HG02798 (cell line): ENCODE measurements around the gene M1AP.

ENCODE experiments used
- ATAC-seq: cut with Tn5 transposase; IDR thresholded peaks from one replicate; pipeline ENCODE4 v1.9.1; 2021; ENCODE audit warnings: mild to moderate bottlenecking; ENCODE audit not compliant: unreplicated experiment, poor library complexity

M1AP gene

DNA sequence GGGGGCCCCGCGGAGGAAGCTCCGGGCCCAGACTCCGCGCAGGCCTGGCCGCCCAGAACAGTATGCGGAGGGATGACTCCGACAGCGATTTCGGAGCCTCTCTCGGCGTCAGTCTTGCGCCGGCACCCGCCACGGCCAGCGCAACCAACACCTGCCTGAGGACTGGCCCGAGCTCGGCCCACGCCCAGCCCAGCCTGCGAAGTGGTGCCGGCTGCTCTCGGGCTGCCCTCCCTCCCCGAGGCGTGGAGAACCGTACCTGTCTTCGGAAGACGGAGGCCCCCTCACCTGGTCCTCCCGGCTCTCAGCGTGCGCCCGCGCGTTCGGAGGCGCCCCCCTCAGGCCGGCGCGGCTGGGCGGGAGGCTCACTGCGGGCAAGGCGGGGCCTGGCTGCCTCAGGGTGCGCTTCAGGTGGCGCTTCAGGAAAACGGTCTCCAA is at the start of gene M1AP:
TSS of gene M1AP (minus strand) at position 322 of the 435 bp plus-strand sequence. CDS start 8,055 bp downstream, outside the sequence.
- no peak for ATAC-seq

GRCh38 chr2:74696829-74697228 is 48.7 kb upstream of the M1AP start:
- ATAC-seq = no peak

GRCh38 chr2:74695663-74696062 is 47.5 kb upstream of the M1AP start:
- ATAC-seq = no peak

GRCh38 chr2:74694281-74694680 is 46.2 kb upstream of the M1AP start:
- ATAC-seq = no peak

DNA sequence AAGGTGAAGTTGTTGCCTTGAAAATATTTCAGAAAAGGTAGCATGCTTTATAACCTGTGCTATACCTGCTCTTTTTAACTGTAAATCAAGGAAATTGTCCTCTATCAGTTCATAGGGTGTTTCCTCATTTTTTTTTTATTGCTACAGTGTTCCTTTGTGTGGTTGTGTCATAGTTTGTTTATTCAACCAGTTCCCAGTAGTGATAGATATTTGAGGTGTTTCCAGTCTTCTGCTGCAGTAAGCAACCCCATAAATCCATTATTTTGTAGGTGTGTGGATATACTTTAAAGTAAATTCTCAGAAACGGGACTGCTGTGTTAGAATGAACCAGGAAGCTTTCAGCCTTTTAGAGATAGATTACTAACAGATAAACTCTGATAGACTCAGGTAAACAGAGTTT is 45.5 kb upstream of the M1AP start:
- ATAC-seq = no peak

- no peak for ATAC-seq
These were observed 45.1 kb upstream of the M1AP start for GRCh38 chr2:74693213-74693612.

GRCh38 chr2:74691929-74692328 is 43.8 kb upstream of the M1AP start:
- no peak for ATAC-seq

DNA sequence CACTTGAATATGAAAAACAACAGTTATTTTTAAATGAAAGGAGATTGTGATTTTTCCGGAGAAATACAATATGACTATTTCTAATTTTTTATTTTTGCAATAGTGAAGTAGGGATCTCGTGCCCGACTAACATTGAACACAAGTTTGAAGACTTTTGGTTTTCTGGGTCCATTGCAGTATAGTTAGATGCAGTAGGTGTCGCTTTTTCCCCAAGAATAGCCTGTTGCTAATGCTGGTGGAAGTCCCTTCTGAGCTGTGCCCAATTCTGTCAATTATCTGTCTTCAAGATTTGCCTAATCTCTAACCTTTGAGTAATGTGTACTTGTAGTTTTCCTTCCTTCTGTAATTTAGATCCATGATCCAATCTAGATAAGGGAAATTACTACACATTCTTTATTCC is 42.4 kb upstream of the M1AP start:
- peak; percentile 65 for ATAC-seq

- ATAC-seq = no peak
These were observed 41.5 kb upstream of the M1AP start for GRCh38 chr2:74689671-74690070.

- ATAC-seq = no peak
These were observed 40.8 kb upstream of the M1AP start for GRCh38 chr2:74688881-74689280.

DNA sequence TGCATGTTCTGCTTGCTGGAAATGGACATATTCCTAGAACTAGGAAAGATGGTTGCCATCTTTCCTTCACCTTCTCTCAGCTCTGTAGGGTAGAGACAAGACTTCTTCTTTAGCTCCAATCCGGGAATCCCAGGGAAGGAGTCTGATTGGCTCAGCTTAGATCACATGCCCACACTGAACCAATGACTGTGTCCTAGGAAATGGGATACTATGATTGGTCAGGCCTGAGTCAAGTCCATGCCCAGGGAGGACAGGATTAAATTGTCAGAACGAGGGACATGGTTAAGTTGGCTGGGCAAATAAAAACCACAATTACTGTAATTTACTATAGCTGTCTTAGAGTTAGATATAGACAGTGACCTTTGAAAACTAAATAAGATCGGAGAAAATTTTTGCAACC is 37.3 kb upstream of the M1AP start:
- no peak for ATAC-seq

DNA sequence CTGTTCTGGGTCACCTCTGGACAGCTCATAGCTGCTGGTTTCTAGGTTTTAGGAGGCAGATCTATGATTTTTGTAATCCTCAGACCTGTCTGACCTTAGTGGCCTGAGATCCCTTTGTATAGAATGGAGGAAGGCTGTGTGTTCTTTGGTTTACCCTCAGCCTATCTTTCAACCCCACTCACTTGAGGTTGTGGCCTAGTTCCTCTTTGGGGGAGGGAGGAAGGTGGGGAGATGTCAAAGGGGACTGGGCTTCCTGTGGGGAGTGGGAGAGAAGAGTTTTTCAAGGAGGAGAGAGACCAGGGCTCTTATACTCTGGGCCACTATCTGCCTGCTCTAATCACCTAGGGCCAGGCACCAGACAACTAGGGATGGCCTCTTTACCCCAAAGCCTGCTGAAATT is 34.4 kb upstream of the M1AP start:
- ATAC-seq = no peak

- no peak for ATAC-seq
These were observed 31.5 kb upstream of the M1AP start for GRCh38 chr2:74679615-74680014.

DNA sequence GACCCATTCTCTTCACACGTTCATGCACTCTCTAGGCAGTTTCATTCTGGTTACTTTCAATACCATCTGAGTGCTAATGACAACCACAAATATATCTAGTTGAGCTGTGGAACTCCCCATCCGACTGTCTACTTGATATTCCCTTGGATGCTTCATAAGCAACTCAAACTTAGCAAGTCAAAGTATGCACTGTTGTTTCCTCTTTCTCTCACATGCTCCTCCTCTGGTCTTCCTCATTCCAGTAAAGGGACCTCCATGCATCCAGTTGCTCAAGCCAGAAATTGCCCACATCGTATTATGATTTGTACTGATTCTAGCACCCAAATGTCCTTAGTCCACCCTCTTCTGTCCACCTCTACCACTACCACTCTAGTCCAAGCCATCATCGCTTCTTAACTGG is 28.2 kb upstream of the M1AP start:
- ATAC-seq = no peak

GRCh38 chr2:74675090-74675489 is 27.0 kb upstream of the M1AP start:
- ATAC-seq = no peak

GRCh38 chr2:74673826-74674528 is 25.8 kb upstream of the M1AP start:
- no peak for ATAC-seq

GRCh38 chr2:74671479-74671878 is 23.3 kb upstream of the M1AP start:
- ATAC-seq = no peak

- ATAC-seq = no peak
These were observed 22.1 kb upstream of the M1AP start for GRCh38 chr2:74670263-74670662.

- no peak for ATAC-seq
These were observed 20.0 kb upstream of the M1AP start for GRCh38 chr2:74668087-74668486.

DNA sequence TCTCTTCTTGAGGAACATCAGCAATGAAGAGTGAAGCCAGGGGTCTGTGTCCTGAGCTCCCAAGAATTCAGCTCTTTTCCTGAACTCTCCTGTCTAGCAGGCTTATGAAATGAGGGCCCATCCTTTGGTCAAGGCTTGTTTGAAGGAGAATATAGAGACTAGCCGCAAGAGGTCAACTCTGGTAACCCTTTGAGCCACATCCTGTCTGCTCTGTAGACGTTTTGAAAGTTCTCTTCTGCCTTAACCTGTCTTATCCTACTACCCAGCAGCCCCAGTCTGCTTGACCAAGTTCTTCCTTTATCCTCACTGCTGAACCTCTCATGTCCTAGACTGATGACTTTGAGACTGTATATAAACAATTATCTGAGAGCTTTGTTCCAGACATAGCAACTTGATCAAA is 11.3 kb upstream of the M1AP start:
- no peak for ATAC-seq

GRCh38 chr2:74658516-74658915 is 10.4 kb upstream of the M1AP start:
- no peak for ATAC-seq

DNA sequence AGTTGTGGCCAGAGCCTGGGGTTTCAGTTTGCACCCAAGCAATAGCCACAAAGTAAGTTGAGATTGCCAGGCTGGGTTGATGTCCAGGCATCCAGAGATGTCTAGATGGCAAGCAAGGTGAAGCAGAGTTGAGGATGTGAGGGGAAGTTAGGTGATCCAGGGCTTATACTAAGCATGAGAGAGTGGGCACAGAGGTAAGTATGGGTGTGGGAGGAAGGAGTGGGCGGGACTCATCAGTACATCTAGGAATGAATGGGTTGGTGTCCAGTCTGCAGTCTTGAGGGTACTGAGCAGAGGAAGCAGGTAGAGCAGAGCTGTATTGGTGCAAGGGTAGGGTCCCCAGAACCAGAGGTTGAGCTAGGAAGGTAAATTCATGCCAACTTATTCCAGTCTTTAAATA is 7.4 kb upstream of the M1AP start:
- ATAC-seq = no peak
